Measurements from ENCODE around the gene CEBPA. TPM values are rescaled to one million over a fixed set of nuclear protein-coding genes. Genes with fewer than 3 reads are reported as not detected.

CEBPA gene
- total RNA-seq, 1 donor from 2014 or later = 75.1 TPM

- Histone ChIP-seq H3K4me1 (peaks cover 16% of the 10 kb centered on the region), H3K4me3 (no peak overlapping the region), H3K36me3 (no peaks in the 10 kb centered on the region), H3K27ac (no peak overlapping the region), H3K9me3 (no peaks in the 10 kb centered on the region), H3K27me3 (ENCODE audit: low read depth) (peaks cover 5% of the 10 kb centered on the region)
- no peak for TF ChIP-seq CTCF (IDR thresholded peaks at IDR 0.05)
- ATAC-seq (no peak), DNase-seq (no peak)
- intact Hi-C loops (cut with DNase I) = no loop called here
These were observed 46.1 kb downstream of the CEBPA start for GRCh38 chr19:33256261-33256660.

- H3K4me3 ChIP-seq = no peak overlapping the region
- H3K27ac ChIP-seq = no peak overlapping the region
- no peaks in the 10 kb centered on the region for H3K9me3 ChIP-seq
- DNase-seq (no peak), ATAC-seq (no peak)
- intact Hi-C loops (cut with DNase I) = no loop called here
- no peaks in the 10 kb centered on the region for H3K36me3 ChIP-seq
- no peak for TF ChIP-seq CTCF (IDR thresholded peaks at IDR 0.05)
- peaks cover 11% of the 10 kb centered on the region for H3K4me1 ChIP-seq
- H3K27me3 ChIP-seq (ENCODE audit: low read depth) = peaks cover 9% of the 10 kb centered on the region
These were observed 46.6 kb downstream of the CEBPA start for GRCh38 chr19:33255781-33256180.

GRCh38 chr19:33254245-33254824 lies 48.0 kb downstream of the CEBPA start:
- peaks cover 9% of the 10 kb centered on the region for H3K27me3 ChIP-seq (ENCODE audit: low read depth)
- H3K9me3 ChIP-seq = no peaks in the 10 kb centered on the region
- no peak overlapping the region for H3K4me3 ChIP-seq
- ATAC-seq (no peak), DNase-seq (no peak)
- intact Hi-C loops (cut with DNase I) = no loop called here
- H3K36me3 ChIP-seq = no peaks in the 10 kb centered on the region
- H3K27ac ChIP-seq = no peak overlapping the region
- no peak for TF ChIP-seq CTCF (IDR thresholded peaks at IDR 0.05)
- H3K4me1 ChIP-seq = peaks cover 1% of the 10 kb centered on the region

- peak; percentile 77 for DNase-seq
- peaks cover 11% of the 10 kb centered on the region for H3K4me1 ChIP-seq
- H3K9me3 ChIP-seq = no peaks in the 10 kb centered on the region
- no peak overlapping the region for H3K4me3 ChIP-seq
- H3K36me3 ChIP-seq = no peaks in the 10 kb centered on the region
- TF ChIP-seq CTCF (IDR thresholded peaks at IDR 0.05) = no peak
- no peak overlapping the region for H3K27ac ChIP-seq
- ATAC-seq = peak; percentile 40 to 46
- intact Hi-C loops (cut with DNase I) = no loop called here
- H3K27me3 ChIP-seq (ENCODE audit: low read depth) = peaks cover 9% of the 10 kb centered on the region
These were observed 49.4 kb downstream of the CEBPA start for GRCh38 chr19:33252971-33253370.

- no peak overlapping the region for H3K4me3 ChIP-seq
- no peaks in the 10 kb centered on the region for H3K9me3 ChIP-seq
- no peaks in the 10 kb centered on the region for H3K36me3 ChIP-seq
- H3K4me1 ChIP-seq = peaks cover 11% of the 10 kb centered on the region
- no peak for TF ChIP-seq CTCF (IDR thresholded peaks at IDR 0.05)
- no peak overlapping the region for H3K27ac ChIP-seq
- intact Hi-C loops (cut with DNase I) = no loop called here
- ATAC-seq = no peak
- DNase-seq = peak; percentile 32
- peaks cover 9% of the 10 kb centered on the region for H3K27me3 ChIP-seq (ENCODE audit: low read depth)
These were observed 49.8 kb downstream of the CEBPA start for GRCh38 chr19:33252418-33252962.

Data from lower lobe of right lung (tissue), 2 donors.